Activated T-cell treated with anti-CD3 and anti-CD28 coated beads for 48 hours (primary cell): ENCODE measurements around the gene PUDP.
"Not testable (repeated sequence)": the region's sequence is repeated elsewhere in the genome, so short reads cannot be mapped to it uniquely, and the experiment has no call there.

ENCODE experiments used
- DNase-seq: peaks from one replicate; pipeline ENCODE4 v3.0.0-alpha.2; 2020; ENCODE audit warnings: low read depth

PUDP gene

DNA sequence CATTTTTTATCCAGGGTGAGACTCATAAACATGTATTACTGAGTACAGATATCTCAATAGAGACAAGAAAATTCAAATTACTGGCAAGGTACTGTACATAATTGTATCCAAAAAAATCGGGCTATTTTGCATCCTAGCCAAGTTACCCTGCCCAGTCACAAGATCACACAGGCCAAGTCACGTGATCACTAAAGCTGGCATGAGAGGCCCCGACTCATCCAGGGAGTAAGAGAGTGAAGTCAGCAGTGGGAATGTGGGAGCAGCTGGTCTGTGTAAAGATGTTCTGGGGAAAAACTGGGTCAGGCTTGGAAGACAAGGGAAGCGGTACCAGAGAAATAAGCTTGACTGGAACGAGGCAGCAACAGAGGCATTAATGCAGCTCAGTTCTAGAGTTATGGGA, 119.7 kb downstream of the PUDP start:
- DNase-seq: no peak

DNA sequence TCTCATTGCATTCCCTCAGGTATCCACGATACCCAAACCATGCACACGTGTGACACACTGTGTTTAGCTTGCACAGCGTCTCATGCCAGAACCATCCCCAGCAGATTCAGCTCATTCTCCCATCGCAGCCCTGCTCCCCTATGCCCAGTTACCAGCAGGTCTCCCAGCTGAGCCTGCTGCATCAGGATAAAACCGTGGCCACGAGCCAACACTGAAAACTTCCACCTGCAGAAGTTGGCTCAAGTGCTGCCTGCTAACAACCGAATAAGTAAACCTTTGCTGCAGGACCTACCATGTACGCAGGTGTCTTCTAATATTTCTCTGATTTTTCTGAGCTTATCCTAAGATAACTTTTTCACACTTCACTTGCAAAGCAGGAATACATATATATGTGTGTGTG, 120.9 kb downstream of the PUDP start:
- DNase-seq: no peak

DNA sequence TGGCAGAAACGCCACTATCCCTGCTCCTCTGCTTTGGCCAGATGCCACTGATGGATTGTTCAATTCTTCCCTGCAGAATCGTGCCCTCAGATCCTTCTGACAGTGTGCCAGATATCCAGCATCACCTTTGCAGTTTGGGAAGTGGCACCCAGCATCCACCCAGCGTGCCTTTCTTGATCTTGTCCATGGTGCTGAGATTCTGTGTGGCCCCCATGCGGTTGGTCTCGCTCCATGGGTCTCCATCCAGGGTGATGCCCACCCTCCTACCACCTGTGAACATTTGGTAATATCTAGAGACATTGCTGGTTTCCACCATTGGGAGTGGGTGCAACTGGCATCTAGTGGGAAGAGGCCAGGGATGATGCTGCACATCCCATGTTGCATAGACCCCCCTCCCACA, 121.6 kb downstream of the PUDP start:
- DNase-seq: not testable (repeated sequence)

DNA sequence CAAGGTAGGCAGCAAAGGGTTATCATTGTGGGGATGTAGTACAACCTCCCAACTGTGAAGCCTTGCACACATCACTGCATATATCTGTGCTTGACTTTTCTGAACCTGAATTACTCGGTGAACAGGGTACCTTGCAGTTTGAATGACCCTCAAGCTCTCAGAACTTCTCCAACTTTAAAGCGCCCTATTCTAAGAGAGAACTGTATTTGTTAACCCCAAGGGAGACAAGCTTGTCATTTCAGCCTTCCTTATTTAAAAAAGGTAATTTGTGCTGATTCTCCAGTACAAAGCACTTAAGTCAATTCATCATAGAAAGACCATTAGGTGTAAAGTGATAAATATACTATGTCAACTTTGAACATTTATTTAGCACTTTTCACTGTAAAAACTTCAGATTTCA, 122.5 kb downstream of the PUDP start:
- no peak for DNase-seq

DNA sequence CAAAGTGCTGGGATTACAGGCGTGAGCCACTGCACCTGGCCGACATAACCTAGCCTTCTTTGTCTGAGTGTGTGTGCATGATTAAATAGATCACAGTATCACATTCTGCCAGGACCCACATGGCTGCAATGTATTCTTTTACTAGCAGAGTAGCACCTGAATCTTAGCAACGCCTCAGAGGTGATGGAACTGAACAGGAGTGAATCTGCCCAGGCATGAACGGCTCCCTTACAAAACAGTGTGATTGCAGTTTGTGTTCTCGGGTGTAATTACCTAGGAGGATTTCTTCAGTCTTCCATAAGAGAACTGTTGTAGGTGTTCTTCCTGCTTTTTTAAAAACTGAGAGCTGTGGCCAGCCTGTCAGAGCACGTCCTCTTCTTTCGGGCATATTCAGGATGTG, 123.1 kb downstream of the PUDP start:
- DNase-seq: no peak

DNA sequence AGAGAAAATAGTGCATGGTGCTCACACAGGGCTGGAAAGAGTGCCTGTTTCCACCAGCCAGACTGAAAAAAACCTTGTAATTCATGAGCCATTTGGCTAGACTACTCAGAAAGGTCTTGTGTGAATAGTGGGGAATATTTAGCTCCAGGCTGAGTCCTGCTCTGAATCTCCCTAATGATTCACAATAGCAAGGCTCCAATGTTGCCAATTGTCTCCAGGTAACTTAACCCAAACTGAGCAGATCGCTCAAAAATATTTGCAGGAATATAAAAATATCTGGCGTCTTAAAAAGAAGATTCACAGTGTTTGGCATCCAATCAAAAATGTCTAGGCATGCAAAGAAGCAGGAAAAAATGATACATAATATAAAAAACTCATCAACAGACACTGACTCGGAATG, 125.0 kb downstream of the PUDP start:
- not testable (repeated sequence) for DNase-seq

DNA sequence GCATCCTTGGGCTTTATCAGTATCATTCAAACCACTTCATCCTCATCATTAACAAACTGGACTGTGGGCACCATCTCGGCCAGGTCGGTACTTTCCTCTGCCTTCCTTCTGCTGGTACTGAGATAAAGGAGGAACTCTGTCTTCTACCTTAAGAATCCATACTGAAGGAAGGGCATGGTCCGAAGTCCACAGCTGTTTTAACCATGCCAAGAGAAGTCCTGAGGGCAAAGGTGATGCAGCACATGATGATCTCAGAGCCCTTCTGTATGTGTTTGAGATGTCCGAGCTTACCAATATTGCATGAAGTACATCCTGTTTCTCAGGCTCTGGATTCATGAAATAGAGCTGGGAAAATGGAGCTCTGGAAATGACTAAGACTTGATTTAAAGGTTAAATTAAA, 126.0 kb downstream of the PUDP start:
- DNase-seq: no peak

DNA sequence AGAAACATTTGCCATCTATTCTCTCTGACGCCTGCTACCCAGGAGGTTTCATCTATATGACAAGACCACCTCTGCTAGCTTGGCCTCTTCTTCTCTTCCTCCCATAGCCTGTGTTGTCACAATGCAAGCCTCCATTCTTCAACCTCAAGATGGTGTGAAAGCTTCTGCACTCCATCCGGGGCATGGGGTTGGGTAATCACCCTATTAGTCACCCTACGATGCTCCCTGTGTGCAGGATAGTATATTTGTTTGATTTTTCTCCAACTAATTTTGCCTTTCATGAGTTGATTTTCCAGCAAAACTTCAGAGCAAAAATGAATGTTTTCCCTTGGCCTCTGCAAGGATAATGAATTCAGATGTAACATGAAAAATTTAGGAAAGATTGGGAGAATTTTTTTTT, 128.4 kb downstream of the PUDP start:
- no peak for DNase-seq

DNA sequence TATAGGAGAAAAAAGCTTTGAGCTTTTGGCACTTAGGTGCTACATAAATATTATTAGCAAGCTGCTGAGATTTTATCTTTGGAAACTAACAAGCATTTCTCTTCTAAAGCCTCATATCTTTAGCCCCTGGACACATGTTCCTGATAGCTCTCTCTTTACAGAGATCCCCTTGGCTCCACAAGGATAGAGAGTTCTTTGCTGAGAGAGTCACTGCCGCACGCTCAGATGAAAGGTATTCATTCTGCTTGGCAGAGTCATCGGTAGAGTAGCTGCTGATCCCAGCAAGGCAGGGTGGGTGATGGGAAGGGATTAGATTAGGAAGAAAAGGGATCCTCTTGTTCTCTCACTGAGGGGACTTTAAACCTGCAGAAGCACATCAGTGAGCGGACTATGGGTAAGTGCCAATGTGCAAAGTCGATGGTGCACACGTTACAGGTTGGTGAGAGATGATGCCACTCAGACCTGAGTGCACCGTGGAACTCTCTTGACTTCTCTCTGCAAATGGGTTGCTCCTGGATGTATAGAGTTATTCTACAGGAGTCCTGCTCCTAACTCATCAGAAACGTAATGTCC, 135.6 kb downstream of the PUDP start:
- DNase-seq: not testable (repeated sequence)

DNA sequence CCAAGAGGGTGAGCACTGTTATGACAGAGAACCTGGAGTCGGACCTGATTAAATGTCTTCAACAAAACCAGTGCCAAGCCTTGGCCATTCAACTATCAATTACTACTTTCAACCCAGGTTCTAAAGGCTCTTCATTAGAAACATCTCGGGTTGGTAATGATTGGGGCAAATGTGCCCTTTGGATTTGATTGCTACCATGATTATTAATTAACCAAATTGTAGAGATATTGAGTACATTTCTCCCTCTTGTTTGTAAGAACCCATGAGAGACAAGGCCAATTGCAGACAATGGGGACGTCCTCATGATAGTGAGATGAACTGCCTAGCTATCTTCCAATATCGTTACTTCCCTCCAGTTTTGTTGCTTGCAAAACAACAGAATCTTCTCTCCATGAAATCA, 137.1 kb downstream of the PUDP start:
- DNase-seq: not testable (repeated sequence)

DNA sequence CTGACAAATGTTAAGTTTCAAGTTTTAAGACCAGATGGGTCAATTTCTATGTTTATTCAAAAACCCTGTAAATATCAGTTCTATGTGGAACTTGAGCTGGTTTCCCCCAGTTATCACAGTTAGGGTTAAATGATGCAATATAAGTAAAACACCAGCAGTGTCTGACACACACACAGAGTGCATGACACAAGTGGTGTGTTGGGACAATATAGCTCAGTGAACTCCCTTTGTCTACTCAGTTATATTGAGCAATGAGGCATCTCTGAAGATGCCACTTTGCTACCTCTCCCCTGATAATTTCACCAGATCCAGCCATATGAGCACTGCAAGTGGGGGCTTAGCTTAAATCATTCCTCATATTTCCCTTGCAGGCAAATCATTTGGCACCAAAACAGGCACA, 140.6 kb downstream of the PUDP start:
- DNase-seq: not testable (repeated sequence)
